ENCODE measurements around the gene AMDHD2.
"Not testable (repeated sequence)": the region's sequence is repeated elsewhere in the genome, so short reads cannot be mapped to it uniquely, and the experiment has no call there.

- TF ChIP-seq, protein P1, sequence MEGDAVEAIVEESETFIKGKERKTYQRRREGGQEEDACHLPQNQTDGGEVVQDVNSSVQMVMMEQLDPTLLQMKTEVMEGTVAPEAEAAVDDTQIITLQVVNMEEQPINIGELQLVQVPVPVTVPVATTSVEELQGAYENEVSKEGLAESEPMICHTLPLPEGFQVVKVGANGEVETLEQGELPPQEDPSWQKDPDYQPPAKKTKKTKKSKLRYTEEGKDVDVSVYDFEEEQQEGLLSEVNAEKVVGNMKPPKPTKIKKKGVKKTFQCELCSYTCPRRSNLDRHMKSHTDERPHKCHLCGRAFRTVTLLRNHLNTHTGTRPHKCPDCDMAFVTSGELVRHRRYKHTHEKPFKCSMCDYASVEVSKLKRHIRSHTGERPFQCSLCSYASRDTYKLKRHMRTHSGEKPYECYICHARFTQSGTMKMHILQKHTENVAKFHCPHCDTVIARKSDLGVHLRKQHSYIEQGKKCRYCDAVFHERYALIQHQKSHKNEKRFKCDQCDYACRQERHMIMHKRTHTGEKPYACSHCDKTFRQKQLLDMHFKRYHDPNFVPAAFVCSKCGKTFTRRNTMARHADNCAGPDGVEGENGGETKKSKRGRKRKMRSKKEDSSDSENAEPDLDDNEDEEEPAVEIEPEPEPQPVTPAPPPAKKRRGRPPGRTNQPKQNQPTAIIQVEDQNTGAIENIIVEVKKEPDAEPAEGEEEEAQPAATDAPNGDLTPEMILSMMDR (IDR thresholded peaks at IDR 0.05; ENCODE audit: low read depth, low read length), result peak; percentile 23
- TF ChIP-seq POLR2A (IDR thresholded peaks at IDR 0.05; ENCODE audit: extremely low read depth, insufficient read length), result not testable (repeated sequence)
Measured at GRCh38 chr16:2560798-2561133, 40.6 kb downstream of the AMDHD2 start.
